HCT116 (cell line): Measurements from ENCODE around the gene TEX29. TPM values are rescaled to one million over a fixed set of nuclear protein-coding genes. Genes with fewer than 3 reads are reported as not detected.

Experiments used
- ATAC-seq: fragments of 200-7000 bp; cut with Tn5 transposase; 2 replicates; pipeline ENCODE4 v1.9.1; 2020; ENCODE audit warnings: mild to moderate bottlenecking, moderate library complexity
- BruUV-seq: library from RNA; stranded (reverse); fragments of 400-500 nt; replicated peaks from 2 replicates; lab custom pipeline; 2021; lab: Mats Ljungman, UMichigan
- CTCF ChIA-PET: fragments of 300-600 bp; sonication (Branson Sonifier 250); formaldehyde crosslinking; loops from one replicate; lab custom pipeline; 2021; ENCODE audit warnings: antibody characterized with exemption; lab: Charles Lee
- POLR2A ChIA-PET: fragments of 300-600, 350-600 bp; sonication (Branson Sonifier 250); formaldehyde crosslinking; loops from one replicate; lab custom pipeline; 2021; ENCODE audit warnings: antibody characterized with exemption; lab: Charles Lee
- RAD21 ChIA-PET, 2 experiments: fragments of 300-600 bp; sonication (Branson Sonifier 250); formaldehyde crosslinking; loops; one replicate each; lab custom pipeline; 2023; ENCODE audit warnings: low total read pairs in 2 of 2; ENCODE audit not compliant: uncharacterized antibody in 2 of 2, unreplicated experiment in 2 of 2, low non-redundant PET in 1 of 2; lab: Charles Lee
- DNase-seq: peaks from one replicate; pipeline ENCODE4 v3.0.0-alpha.2; 2010; ENCODE audit warnings: low read depth, low spot score
- H2AFZ ChIP-seq: fragments of 200-600 bp; shearing (Covaris generic), sonication (generic); 2 replicates; pipeline ENCODE4 v1.6.1; 2017; ENCODE audit warnings: low read depth, mixed run types, mixed read lengths, antibody characterized with exemption, low read length; ENCODE audit not compliant: poor library complexity, severe bottlenecking
- H3K27ac ChIP-seq: 2 replicates; pipeline ENCODE4 v1.5.1; 2012; ENCODE audit warnings: low read depth, low read length
- H3K27me3 ChIP-seq: fragments of 200-600 bp; sonication (generic); 2 replicates; pipeline ENCODE4 v1.6.1; 2016; ENCODE audit warnings: mixed run types, low read length, mixed read lengths; ENCODE audit not compliant: insufficient read depth
- H3K36me3 ChIP-seq, 2 experiments: fragments of 200-500 bp in 1 of 2; fragments of 200-600 bp in 1 of 2; sonication (Bioruptor generic) in 1 of 2; sonication (generic) in 1 of 2; 2 replicates each; pipeline versions ENCODE4 v1.5.1 to v1.6.1; 2014 to 2016; ENCODE audit warnings: low read length in 2 of 2, inconsistent platforms in 1 of 2, mixed read lengths in 1 of 2, mixed run types in 1 of 2; ENCODE audit not compliant: insufficient read depth in 2 of 2, control insufficient read depth in 1 of 2
- H3K4me1 ChIP-seq, 2 experiments: fragments of 200-600 bp in 1 of 2; sonication (generic) in 1 of 2; 2 replicates each; pipeline versions ENCODE4 v1.5.1 to v1.6.1; 2012 to 2017; ENCODE audit warnings: low read length in 2 of 2, inconsistent platforms in 1 of 2, mild to moderate bottlenecking in 1 of 2, mixed read lengths in 1 of 2, mixed run types in 1 of 2, moderate library complexity in 1 of 2; ENCODE audit not compliant: insufficient read depth in 2 of 2, control insufficient read depth in 1 of 2
- H3K4me2 ChIP-seq: fragments of 200-600 bp; sonication (generic); 2 replicates; pipeline ENCODE4 v1.6.1; 2017; ENCODE audit warnings: mixed run types, low read length, mixed read lengths
- H3K4me3 ChIP-seq, 2 experiments: fragments of 200-600 bp in 1 of 2; sonication (generic) in 1 of 2; replicated peaks in 1 of 2; 2 replicates each; pipeline ENCODE4 v1.5.1; 2011 to 2016; ENCODE audit warnings: low read length in 2 of 2, control low read depth in 1 of 2, low read depth in 1 of 2, mild to moderate bottlenecking in 1 of 2, mixed read lengths in 1 of 2, mixed run types in 1 of 2
- H3K79me2 ChIP-seq: fragments of 200-600 bp; sonication (generic); 2 replicates; pipeline ENCODE4 v1.6.1; 2017; ENCODE audit warnings: mild to moderate bottlenecking, mixed run types, low read length, moderate library complexity, mixed read lengths; ENCODE audit not compliant: insufficient read depth
- H3K9ac ChIP-seq: fragments of 200-600 bp; sonication (generic); 2 replicates; pipeline ENCODE4 v1.6.1; 2016; ENCODE audit warnings: low read length, mixed read lengths
- H3K9me2 ChIP-seq: fragments of 200-600 bp; sonication (generic), shearing (Covaris generic); 2 replicates; pipeline ENCODE4 v1.6.1; 2017; ENCODE audit warnings: mixed run types, mild to moderate bottlenecking, moderate library complexity; ENCODE audit not compliant: insufficient read depth
- H3K9me3 ChIP-seq, 2 experiments: fragments of 200-500 bp in 1 of 2; fragments of 200-600 bp in 1 of 2; sonication (Bioruptor generic) in 1 of 2; sonication (generic) in 1 of 2; 2 replicates each; pipeline ENCODE4 v1.6.1; 2014 to 2017; ENCODE audit warnings: low read length in 2 of 2, mixed read lengths in 2 of 2, inconsistent platforms in 1 of 2, low read depth in 1 of 2, mild to moderate bottlenecking in 1 of 2, mixed run types in 1 of 2, moderate library complexity in 1 of 2; ENCODE audit not compliant: control insufficient read depth in 1 of 2, insufficient read depth in 1 of 2
- H4K20me1 ChIP-seq: fragments of 200-600 bp; sonication (generic), shearing (Covaris generic); 2 replicates; pipeline ENCODE4 v1.6.1; 2017; ENCODE audit warnings: mixed run types, mild to moderate bottlenecking, moderate library complexity; ENCODE audit not compliant: insufficient read depth
- ATF3 ChIP-seq: IDR thresholded peaks from 2 replicates; pipeline ENCODE4 v1.6.1; 2012
- EGR1 ChIP-seq: IDR thresholded peaks from 2 replicates; pipeline ENCODE4 v1.6.1; 2012; ENCODE audit warnings: low read depth
- ELF1 ChIP-seq: IDR thresholded peaks from 2 replicates; pipeline ENCODE4 v1.6.1; 2012; ENCODE audit warnings: low read depth, borderline replicate concordance
- EZH2 ChIP-seq: fragments of 200-600 bp; sonication (generic); IDR thresholded peaks from 2 replicates; pipeline ENCODE4 v1.6.1; 2017; ENCODE audit warnings: antibody characterized with exemption, mixed run types
- EZH2phosphoT487 ChIP-seq: fragments of 200-600 bp; IDR thresholded peaks from 2 replicates; pipeline ENCODE4 v1.6.1; 2018; ENCODE audit warnings: antibody characterized with exemption, borderline replicate concordance
- FOSL1 ChIP-seq: IDR thresholded peaks from 2 replicates; pipeline ENCODE4 v1.6.1; 2012; ENCODE audit warnings: low read depth
- JUND ChIP-seq: IDR thresholded peaks from 2 replicates; pipeline ENCODE4 v1.6.1; 2012
- POLR2A ChIP-seq: IDR thresholded peaks from 2 replicates; pipeline ENCODE4 v1.7.0; 2011; ENCODE audit warnings: borderline replicate concordance; ENCODE audit not compliant: insufficient read depth, insufficient read length; ENCODE audit errors: extremely low read depth
- RAD21 ChIP-seq: IDR thresholded peaks from 2 replicates; pipeline ENCODE4 v1.6.1; 2012; ENCODE audit warnings: low read depth, mild to moderate bottlenecking
- SP1 ChIP-seq: IDR thresholded peaks from 2 replicates; pipeline ENCODE4 v1.6.1; 2012; ENCODE audit warnings: low read depth
- YY1 ChIP-seq: IDR thresholded peaks from 2 replicates; pipeline ENCODE4 v1.6.1; 2011; ENCODE audit warnings: low read length, low read depth, moderate library complexity, mild to moderate bottlenecking; ENCODE audit not compliant: insufficient replicate concordance; ENCODE audit errors: extremely low read depth
- ZFX ChIP-seq: fragments of 450-650 bp; IDR thresholded peaks from 2 replicates; pipeline ENCODE4 v1.6.1; 2017
- intact Hi-C: fragments of 100-400 bp; cut with micrococcal nuclease; formaldehyde crosslinking; loops from 2 replicates; pipeline ENCODE4 v1.10.0; 2022
- total RNA-seq: library from RNA; stranded (reverse); gene quantifications from one replicate; pipeline ENCODE4 v1.2.1, GENCODE V29; 2021; ENCODE audit not compliant: unreplicated experiment

TEX29 gene
- total RNA-seq, 1 experiment from 2014 or later, result not detected

DNA sequence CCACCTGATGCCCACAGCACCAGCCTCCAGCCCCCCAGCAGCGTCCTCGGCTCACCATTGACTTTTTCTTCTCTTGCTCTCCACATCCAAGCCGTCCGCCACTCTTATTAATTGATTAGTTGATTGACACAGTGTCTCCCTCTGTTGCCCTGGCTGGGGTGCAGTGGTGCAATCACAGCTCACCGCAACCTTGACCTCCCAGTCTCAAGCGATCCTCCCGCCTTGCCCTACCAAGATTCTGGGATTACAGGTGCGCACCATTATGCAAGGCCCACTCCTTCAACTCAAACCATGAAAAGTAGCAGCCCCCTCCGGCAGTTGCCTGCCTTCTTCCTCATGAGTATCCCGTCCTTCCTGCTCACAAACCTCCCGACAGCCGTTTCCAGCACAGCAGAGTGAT is 921 bp upstream of the TEX29 start:
- Histone ChIP-seq H3K9ac (no peak overlapping the region), H3K27me3 (no peaks in the 10 kb centered on the region), H3K4me1 (no peaks in the 10 kb centered on the region), H3K36me3 (no peaks in the 10 kb centered on the region), H3K27ac (no peak overlapping the region), H3K79me2 (no peaks in the 10 kb centered on the region), H3K4me2 (no peak overlapping the region), H3K4me3 (no peak overlapping the region), H4K20me1 (no peaks in the 10 kb centered on the region), H3K9me3 (no peaks in the 10 kb centered on the region), H3K9me2 (no peaks in the 10 kb centered on the region), H2AFZ (no peak overlapping the region)
- ChIA-PET POLR2A (no interaction called here), RAD21 (no interaction called here), CTCF (no interaction called here)
- no peak for ATAC-seq
- TF ChIP-seq SP1, result no peak
- no peak for TF ChIP-seq ELF1
- intact Hi-C loops, result loop anchor here (10.0 kb wide), 1 partner anchor 65 kb away; no protein-coding TSS in a partner anchor
- no peak for DNase-seq
- no TSS peak for BruUV-seq

- ChIA-PET POLR2A (no interaction called here), RAD21 (no interaction called here)
- no peaks in the 10 kb centered on the region for H3K4me1 ChIP-seq
- H3K27ac ChIP-seq, result no peak overlapping the region
- H3K4me2 ChIP-seq, result no peak overlapping the region
- H3K27me3 ChIP-seq, result no peaks in the 10 kb centered on the region
- H3K9ac ChIP-seq, result no peak overlapping the region
- no peak for TF ChIP-seq POLR2A
- no peak for TF ChIP-seq RAD21
- TF ChIP-seq FOSL1, result no peak
- no peak for TF ChIP-seq SP1
- TF ChIP-seq EGR1, result no peak
- no peak for TF ChIP-seq EZH2phosphoT487
- no peak for TF ChIP-seq JUND
- TF ChIP-seq ZFX, result no peak
- no peak for TF ChIP-seq EZH2
- no peak for TF ChIP-seq ATF3
- TF ChIP-seq YY1, result no peak
- TF ChIP-seq, all 23 proteins: peak for 0
- Histone ChIP-seq H3K36me3 (no peaks in the 10 kb centered on the region), H2AFZ (no peak overlapping the region), H4K20me1 (no peaks in the 10 kb centered on the region), H3K9me2 (no peaks in the 10 kb centered on the region), H3K4me3 (no peak overlapping the region), H3K9me3 (no peaks in the 10 kb centered on the region), H3K79me2 (no peaks in the 10 kb centered on the region)
- ATAC-seq (no peak), DNase-seq (no peak)
- BruUV-seq, result no TSS peak
- CTCF ChIA-PET, result no interaction called here
- intact Hi-C loops, result no loop called here
These were observed 1.8 kb downstream of the TEX29 start for GRCh38 chr13:111322001-111322915.
